SH-SY5Y (cell line): Measurements from ENCODE around the gene RIN2.

ENCODE experiments used
- GATA2 ChIP-seq: IDR thresholded peaks from 2 replicates; pipeline ENCODE4 v1.6.1; 2011; ENCODE audit warnings: mild to moderate bottlenecking, low read depth, low read length
- GATA3 ChIP-seq: IDR thresholded peaks from 2 replicates; pipeline ENCODE4 v1.6.1; 2011; ENCODE audit warnings: low read depth, mild to moderate bottlenecking, low read length, moderate library complexity

GRCh38 chr20:19714579-19714840 lies 43.5 kb upstream of the RIN2 start:
- no peak for TF ChIP-seq GATA3
- no peak for TF ChIP-seq GATA2
